HL-60 (cell line): ENCODE data around the gene H19.

Experiments
- DNase-seq, 2 experiments: peaks; one replicate each; pipeline ENCODE4 v3.0.0-alpha.2; 2010 to 2020; ENCODE audit warnings: low read depth in 1 of 2, low spot score in 1 of 2
- H3K27ac ChIP-seq: fragments of 250-450 bp; sonication (Bioruptor Pico); replicated peaks from 2 replicates; pipeline ENCODE4 v1.5.1; 2020; ENCODE audit warnings: mild to moderate bottlenecking, moderate library complexity
- H3K27me3 ChIP-seq: fragments of 250-450 bp; sonication (Bioruptor Pico); 2 replicates; pipeline ENCODE4 v1.5.1; 2021; ENCODE audit warnings: mild to moderate bottlenecking, moderate library complexity; ENCODE audit not compliant: insufficient read depth, poor library complexity, severe bottlenecking
- H3K4me3 ChIP-seq: replicated peaks from 2 replicates; pipeline ENCODE4 v1.5.1; 2011; ENCODE audit warnings: mild to moderate bottlenecking, control low read depth, low read length; ENCODE audit not compliant: insufficient read depth
- GABPA ChIP-seq: IDR thresholded peaks from 2 replicates; pipeline ENCODE4 v1.6.1; 2012; ENCODE audit warnings: low read depth
- POLR2AphosphoS5 ChIP-seq: IDR thresholded peaks from 2 replicates; pipeline ENCODE4 v1.6.1; 2012; ENCODE audit warnings: low read depth
- SPI1 ChIP-seq: IDR thresholded peaks from 2 replicates; pipeline ENCODE4 v1.6.1; 2012; ENCODE audit warnings: low read depth, mild to moderate bottlenecking, borderline replicate concordance
- TF ChIP-seq, protein P1 (sequence below): IDR thresholded peaks from 2 replicates; pipeline ENCODE4 v1.6.1; 2012; ENCODE audit warnings: low read depth; ENCODE audit not compliant: insufficient replicate concordance
- TF ChIP-seq, protein P2 (sequence below): IDR thresholded peaks from one replicate; pipeline ENCODE4 v1.5.1; 2011; ENCODE audit warnings: low read length, control low read depth, inconsistent platforms; ENCODE audit not compliant: insufficient read depth

H19 gene

DNA sequence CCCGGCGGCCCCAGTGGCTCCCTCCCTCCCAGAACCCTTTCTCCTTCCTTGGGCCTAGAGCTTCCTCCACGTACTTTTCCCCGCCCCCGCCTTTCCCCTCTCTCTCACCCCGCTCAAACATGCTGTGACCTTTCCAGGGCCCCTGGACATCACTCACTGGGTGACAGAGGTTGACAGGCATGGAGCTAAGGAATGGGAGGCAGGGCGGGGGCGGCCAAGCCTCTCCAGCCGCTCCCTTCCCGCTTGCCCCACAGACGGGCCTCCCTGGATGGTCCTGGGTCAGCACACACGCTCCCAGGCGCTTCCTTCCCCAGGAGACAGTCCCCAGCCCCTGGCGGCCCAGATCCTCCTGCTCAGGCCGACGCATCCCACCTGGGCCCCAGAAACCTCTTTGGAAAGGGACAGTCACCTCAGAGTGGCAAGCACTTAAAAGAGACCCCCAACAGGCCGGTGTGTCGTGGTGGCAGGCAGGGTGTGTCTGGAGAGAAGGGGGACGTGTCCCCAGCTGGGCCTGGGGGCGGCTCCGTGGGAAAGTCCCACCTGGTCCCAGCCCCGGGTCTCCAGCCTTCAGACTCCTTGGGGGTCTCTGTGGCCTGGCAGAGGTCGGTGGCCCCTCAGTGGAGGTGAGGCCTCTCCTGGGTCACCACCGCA lies 8.8 kb downstream of the H19 start:
- no peak for DNase-seq
- no peak overlapping the region for H3K4me3 ChIP-seq
- no peak overlapping the region for H3K27ac ChIP-seq
- TF ChIP-seq SPI1 (no peak), POLR2AphosphoS5 (no peak), GABPA (no peak)
- TF ChIP-seq, protein P1, sequence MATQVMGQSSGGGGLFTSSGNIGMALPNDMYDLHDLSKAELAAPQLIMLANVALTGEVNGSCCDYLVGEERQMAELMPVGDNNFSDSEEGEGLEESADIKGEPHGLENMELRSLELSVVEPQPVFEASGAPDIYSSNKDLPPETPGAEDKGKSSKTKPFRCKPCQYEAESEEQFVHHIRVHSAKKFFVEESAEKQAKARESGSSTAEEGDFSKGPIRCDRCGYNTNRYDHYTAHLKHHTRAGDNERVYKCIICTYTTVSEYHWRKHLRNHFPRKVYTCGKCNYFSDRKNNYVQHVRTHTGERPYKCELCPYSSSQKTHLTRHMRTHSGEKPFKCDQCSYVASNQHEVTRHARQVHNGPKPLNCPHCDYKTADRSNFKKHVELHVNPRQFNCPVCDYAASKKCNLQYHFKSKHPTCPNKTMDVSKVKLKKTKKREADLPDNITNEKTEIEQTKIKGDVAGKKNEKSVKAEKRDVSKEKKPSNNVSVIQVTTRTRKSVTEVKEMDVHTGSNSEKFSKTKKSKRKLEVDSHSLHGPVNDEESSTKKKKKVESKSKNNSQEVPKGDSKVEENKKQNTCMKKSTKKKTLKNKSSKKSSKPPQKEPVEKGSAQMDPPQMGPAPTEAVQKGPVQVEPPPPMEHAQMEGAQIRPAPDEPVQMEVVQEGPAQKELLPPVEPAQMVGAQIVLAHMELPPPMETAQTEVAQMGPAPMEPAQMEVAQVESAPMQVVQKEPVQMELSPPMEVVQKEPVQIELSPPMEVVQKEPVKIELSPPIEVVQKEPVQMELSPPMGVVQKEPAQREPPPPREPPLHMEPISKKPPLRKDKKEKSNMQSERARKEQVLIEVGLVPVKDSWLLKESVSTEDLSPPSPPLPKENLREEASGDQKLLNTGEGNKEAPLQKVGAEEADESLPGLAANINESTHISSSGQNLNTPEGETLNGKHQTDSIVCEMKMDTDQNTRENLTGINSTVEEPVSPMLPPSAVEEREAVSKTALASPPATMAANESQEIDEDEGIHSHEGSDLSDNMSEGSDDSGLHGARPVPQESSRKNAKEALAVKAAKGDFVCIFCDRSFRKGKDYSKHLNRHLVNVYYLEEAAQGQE, result no peak
- TF ChIP-seq, protein P2, sequence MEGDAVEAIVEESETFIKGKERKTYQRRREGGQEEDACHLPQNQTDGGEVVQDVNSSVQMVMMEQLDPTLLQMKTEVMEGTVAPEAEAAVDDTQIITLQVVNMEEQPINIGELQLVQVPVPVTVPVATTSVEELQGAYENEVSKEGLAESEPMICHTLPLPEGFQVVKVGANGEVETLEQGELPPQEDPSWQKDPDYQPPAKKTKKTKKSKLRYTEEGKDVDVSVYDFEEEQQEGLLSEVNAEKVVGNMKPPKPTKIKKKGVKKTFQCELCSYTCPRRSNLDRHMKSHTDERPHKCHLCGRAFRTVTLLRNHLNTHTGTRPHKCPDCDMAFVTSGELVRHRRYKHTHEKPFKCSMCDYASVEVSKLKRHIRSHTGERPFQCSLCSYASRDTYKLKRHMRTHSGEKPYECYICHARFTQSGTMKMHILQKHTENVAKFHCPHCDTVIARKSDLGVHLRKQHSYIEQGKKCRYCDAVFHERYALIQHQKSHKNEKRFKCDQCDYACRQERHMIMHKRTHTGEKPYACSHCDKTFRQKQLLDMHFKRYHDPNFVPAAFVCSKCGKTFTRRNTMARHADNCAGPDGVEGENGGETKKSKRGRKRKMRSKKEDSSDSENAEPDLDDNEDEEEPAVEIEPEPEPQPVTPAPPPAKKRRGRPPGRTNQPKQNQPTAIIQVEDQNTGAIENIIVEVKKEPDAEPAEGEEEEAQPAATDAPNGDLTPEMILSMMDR, result no peak
- H3K27me3 ChIP-seq, result no peaks in the 10 kb centered on the region

DNA sequence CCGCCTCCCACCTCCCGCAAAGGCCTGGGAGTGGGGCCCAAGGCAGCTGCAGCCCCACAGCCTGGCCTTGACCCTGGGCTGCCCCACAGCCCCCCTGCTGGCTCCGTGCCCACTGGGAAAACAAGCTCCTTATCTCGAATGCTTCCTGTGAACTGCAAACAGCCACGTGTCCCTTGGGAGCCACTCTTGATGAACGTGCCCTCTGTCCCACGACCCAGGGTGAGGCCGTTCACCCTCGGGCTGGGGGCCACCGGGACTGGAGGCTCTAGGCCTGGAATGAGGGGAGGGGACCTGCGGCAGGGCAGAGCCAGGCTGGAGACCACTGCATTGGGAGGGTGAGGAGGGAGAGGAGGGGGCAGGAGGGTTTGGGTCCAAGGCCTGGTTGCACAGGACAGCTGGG lies 9.5 kb downstream of the H19 start:
- no peaks in the 10 kb centered on the region for H3K27me3 ChIP-seq
- no peak for DNase-seq
- TF ChIP-seq, protein P2, result no peak
- TF ChIP-seq, protein P1, result no peak
- TF ChIP-seq GABPA, result no peak
- no peak for TF ChIP-seq SPI1
- no peak for TF ChIP-seq POLR2AphosphoS5

DNA sequence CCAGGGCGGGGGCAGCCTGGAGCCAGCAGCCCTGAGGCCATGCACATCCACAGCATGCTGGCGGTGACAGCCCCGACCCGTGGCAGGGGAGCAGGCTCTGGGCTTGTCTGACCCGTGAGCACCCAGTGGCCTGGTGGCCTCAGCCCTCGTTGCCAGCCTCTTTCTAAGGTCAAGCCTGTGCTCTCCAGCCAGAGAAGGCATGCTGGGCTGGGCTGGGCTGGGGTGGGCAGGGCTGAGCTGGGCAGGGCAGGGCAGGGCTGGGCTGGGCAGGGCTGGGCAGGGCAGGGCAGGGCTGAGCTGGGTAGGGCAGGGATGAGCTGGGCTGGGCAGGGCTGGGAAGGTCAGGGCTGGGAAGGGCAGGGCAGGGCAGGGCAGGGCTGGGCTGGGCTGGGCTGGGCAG lies 10.6 kb downstream of the H19 start:
- Histone ChIP-seq H3K27me3 (no peaks in the 10 kb centered on the region), H3K27ac (no peak overlapping the region), H3K4me3 (no peak overlapping the region)
- TF ChIP-seq SPI1 (no peak), GABPA (no peak), POLR2AphosphoS5 (no peak)
- TF ChIP-seq, protein P1, result no peak
- TF ChIP-seq, protein P2, result no peak
- no peak for DNase-seq

More for the DNA sequence above, 9.5 kb downstream of the H19 start:
- Histone ChIP-seq H3K27ac (no peak overlapping the region), H3K4me3 (no peak overlapping the region)
